Fibroblast of skin of right quadriceps (primary cell): ENCODE results near the gene STK32B.

ENCODE experiments used
- DNase-seq: peaks from one replicate; pipeline ENCODE4 v3.0.0-alpha.2; 2013

The STK32B gene

DNA sequence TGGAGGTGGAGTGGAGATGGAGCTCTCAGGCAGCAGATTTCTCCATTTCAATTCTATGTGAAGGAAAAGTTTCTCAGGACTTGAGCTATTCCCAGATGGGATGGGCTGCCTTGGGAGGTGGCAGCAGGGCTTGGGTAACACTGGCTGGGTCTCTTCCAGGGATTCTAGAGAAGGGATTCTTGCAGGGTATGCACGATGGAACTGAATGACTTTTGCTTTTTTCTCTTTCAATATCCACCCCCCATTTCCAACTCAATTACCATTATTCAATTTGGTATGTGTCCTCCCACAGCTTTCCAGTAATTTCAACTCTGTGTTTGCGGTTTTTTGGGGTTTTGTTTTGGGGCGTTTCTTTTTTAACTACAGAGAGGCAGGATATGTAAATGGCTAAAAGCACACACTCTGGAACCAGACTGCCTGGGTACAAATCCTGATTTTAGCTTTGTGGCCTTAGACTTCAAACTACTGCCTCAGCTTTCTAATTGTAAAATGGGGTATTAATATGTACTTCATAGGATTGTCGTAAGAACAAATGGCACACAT is 428.3 kb downstream of the STK32B start:
- no peak for DNase-seq

DNA sequence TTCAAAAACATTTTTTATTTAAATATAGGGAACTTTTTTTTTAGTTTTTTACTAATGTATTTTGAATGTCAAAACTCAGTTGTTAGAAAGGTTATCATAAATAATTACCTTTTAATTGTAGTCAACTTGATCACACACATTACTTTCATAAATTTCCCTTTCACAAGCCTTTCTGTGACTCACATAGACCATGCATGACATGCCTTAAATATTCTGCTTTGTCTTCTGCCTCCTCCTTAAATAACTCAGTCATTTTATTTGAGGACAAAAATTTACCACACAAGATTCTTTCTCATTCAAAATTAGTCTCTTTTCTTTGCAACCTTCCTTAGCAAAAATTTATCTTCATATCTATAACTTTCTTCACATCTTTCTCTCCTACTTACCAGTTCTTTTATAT is 437.1 kb downstream of the STK32B start:
- no peak for DNase-seq

DNA sequence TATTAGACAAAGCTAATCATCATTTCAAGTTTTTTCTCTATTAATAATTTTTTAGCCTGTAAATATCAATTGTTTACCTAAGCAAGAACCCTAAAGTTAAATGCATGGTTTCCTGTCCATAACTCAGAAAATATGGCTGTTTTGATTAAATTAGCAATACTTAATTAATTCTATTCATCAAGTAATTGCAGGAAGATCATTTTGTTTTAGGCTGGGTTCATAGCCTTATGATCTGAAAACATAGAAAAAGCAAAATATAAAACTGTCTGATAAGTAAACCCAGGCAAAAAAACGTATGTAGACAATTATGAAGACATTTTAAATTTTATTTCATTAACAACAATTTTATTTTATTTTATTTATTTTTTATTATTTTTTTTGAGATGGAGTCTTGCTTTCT is 438.0 kb downstream of the STK32B start:
- no peak for DNase-seq

DNA sequence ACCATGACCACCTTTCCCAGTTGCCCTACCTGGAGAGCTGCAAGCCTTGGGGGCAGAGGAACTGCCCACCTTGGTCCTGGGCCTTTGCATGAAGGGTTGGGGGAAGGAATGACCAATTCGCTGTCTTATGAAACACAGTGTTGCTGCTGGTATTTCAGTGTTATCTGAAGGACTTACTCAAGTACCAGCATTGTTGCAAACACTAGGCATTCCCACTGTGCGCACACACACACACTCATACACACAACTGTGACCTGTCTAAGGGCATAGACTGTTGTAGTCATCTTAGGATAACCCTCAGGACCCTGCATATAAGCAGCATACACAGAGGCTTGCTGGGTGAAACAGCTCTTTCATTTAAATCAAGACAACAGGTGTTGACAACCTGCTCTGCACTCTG is 446.2 kb downstream of the STK32B start:
- no peak for DNase-seq

DNA sequence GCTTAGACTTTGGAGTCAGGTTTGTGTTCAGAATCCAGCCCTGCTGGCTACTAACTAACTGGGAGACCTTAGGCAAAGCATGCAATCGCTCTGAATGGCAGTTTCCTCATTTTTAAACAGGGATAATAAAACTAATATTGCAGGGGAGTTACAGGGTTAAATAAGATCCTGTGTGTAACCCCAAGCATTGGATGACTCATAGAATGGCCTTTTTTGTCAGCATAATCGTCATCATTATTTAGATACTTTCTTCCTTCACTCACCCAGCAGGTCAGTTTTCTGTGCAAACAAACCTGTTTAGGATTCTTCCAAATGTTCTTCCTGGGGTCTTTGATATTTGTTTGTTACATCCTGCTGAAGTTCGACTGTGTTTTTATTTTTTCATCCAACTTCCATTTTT is 448.9 kb downstream of the STK32B start:
- peak; percentile 23 for DNase-seq

DNA sequence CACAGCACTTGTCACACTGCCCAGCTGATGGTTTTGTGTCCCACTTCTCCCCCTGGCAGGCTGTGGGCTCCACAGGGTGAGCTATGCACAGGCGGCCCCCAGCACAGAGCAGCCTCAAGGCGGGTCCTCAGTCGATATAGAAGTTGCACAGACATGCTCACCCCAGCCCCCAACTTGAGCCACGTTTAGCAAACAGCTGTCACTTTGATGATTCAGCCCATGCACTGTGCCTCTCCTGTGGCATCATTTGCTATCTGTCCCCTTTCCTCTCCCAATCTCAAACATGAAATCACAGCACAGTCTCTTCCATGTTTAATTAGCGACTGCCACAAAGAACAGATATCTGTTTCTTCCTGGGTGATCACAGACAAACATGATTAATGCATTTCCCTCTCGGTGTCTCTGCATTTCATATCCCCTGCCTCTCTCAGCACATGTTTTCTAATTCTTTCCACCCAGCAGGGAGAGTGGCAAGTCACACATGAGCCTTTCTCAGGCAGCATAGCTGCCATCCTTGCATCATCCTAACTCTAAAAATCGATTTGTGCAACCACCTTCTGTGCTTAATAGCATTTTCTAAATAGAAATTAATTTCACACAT is 452.2 kb downstream of the STK32B start:
- no peak for DNase-seq

DNA sequence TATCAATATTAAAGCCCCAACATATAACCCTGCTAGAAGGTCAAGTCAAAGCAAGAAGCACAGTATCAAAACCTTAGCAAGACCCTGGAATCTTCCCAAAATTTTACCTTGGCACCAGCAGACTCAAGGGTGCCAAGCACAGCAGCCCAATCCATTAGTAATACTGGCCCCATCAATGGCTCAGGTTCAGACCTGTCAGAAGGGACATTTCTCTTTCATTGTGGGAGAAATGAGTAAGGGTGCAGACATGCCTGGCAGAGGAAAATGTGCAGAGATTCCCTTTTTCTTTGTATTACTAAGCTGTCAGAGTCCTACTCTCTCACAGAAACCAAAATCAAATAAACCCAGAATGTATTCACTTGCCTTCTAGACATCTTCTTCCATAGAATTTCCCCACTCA is 453.2 kb downstream of the STK32B start:
- no peak for DNase-seq

DNA sequence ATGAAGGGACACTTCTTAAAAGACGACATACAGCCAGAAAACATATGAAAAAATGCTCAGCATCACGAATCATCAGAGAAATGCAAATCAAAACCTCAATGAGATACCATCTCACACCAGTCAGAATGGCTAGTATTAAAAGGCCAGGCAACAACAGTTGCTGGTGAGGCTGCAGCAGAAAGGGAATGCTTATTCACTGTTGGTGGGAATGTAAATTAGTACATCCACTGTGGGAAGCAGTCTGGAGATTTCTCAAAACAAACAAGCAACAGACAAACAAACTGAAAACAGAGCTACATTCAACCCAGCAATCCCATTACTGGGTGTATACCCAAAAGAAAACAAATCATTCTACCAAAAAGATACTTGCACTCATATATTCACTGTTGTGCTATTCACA is 459.2 kb downstream of the STK32B start:
- DNase-seq = no peak

DNA sequence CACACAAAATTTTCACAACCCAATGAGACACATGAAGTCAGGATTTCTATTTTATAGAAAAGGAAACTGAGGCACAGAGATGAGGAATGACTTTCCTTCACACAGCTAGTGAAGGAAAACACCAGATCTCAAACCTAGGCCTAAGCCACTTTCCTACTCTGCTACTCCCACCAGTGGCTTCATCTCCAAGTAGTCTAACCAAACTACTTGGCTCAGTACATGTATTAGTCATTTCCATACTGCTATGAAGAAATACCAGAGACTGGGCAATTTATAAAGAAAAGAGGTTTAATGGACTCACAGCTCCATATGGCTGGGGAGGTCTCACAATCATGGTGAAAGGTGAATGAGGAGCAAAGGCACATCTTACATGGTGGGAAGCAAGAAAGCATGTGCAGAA is 460.5 kb downstream of the STK32B start:
- peak; percentile 14 for DNase-seq

DNA sequence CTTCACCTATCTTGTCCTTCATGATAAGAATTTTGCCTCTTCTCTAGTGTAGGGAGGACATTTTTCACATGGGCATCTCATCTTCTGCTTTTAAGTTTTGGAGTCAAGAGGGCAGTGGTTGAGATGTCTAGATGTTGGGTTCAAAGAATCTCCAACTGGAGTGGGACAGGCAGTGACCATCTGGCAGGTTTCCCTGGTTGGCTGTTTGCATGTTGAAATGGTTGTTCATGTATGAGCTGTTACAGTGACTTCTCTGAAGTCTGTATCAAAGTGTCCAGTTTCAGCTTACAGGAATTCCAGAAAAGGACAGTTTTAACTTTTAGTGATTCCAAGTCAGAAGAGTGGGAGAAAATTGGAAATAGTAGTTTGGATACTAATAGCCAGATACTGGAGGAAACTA is 464.4 kb downstream of the STK32B start:
- no peak for DNase-seq

DNA sequence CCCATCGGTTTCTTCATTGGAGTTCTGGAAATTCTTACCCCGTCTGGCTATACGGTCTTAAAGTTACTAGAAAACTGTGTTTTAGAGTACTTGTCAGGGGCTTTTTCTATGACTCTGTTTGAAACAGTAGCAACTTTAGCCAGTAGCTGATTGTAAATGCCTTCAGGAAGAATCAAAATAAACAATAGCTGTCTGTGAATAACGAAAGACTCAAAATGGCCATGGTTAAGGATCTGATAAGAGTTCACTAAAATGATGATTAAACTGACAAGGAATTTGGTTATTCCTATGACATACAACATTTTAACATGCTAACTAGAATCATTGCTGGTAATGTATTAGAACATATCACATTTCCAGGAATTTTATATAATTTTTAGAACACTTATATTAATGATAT is 466.1 kb downstream of the STK32B start:
- DNase-seq = no peak

DNA sequence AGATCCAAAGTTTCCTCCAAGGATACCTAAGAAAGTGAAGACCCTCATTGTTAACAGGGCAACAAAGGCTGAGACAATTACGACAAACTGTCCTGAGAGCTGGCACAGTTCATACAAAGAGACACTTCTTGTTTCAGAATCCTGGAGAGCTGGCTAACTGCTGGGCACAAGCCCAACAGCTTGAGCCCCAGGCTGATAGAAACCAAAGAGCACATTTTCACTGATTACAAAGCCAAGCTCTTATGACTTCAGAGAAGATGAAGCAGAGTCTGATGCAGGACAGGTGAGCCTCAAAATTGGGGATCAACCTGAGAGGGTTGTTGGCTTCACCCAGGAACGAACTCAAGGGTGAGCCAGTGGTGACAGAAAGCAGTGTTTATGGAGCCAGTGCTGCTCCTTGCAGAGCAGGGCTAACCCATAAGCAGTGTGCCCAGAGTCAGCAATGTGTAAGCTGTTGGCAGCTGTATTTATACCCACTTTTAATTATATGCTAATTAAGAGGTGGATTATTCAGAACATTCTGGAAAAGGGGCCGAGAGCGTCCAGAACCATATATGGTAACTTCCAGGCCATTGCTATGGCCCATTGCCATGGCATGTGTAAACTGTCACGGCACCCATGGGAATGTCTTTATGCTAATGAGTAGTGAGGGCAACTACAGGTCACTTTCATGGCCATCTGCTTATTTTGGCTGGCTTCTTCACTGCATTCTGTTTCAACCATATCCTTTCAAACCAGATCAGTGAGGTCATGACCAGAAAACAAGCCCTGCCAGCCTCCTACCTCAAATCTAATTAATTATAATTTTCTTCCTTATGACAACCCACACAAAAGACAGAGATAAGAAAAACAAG is 473.4 kb downstream of the STK32B start:
- DNase-seq = peak; percentile 3

DNA sequence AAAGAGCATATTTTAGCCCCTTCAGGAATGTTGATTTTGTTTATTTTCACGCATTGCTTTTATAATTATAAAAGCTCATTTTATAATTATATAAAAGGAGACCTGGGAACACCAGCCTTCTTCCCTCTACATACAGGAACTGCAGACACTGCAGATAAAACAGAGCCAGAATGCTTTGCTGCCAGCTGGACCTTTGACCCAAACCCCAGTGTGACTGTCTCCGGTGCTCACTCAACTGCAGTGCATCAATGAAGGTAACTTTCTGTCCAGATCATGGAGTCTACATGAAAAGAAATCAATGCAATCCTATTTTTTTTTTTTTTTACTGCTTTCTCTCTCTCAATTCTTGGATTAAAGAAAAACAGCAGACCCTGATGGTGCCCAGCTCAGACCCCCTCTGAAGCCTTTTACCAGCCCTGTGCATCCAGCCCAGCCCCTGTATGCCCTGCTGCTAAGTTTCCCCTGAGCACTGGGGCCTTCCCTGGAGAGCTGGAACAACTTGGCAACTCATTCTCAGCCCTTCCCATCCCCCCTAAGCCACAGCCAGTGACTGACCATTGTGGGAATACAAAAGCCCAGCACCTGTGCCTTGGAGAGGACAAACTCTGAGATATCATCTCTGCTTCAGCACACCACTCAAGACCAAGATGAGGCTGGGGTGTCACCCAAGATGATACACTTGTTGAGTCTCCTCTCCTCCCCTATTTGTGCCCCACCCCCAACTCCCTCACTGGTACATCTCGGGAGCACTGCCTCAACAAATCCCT is 475.0 kb downstream of the STK32B start:
- no peak for DNase-seq

DNA sequence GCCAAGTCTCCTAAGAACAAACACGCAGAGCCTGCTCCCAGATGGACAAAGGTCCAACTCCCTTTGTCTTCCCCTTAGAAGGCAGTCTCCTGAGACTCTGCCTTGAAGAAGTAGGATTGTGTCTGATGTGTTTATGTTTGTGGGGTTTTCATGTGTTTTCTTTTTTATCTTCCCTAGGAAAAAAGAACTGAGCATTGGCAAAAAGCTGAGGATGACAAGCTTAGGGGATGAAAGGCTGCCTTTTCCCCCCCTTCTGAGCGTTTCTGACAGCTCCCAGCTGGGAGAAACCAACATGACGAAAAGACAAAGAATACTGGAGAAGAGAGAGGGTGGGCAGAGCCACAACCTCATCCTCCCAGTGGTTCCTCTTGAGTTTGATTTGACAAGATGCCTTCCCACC is 475.9 kb downstream of the STK32B start:
- no peak for DNase-seq

DNA sequence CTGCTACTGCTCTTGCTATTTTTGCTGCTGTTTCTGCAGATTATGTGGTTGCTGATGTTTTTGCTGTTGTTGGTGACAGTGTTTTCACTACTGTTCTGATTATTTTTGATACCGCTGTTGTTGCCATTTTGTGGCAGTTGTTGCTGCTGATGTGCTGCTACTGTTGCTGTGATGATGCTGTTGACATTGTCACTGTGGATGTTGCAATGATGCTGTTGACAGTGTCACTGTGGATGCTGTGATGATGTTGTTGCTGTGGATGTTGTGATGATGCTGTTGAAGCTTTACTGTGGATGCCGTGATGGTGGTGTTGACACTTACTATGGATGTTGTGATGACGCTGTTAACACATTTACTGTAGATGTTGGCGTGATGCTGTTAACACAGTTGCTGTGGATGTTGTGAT is 476.8 kb downstream of the STK32B start:
- DNase-seq = no peak

DNA sequence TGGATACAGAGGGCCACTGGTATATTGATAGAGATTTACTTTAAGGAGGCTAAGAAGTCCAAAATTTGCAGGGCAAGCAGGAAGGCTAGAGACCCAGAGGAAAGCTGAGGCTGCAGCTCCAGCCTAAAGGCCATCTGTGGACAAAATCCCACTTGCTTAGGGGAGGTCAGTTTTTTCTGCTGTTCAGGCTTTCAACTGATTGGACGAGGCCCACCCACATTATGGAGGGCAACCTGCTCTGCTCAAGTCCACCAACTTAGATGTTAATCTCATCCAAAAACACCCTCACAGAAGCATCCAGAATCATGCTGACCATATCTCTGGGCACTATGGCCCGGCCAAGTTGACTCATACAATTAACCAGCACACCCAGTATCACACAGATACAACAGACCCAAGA is 480.8 kb downstream of the STK32B start:
- DNase-seq = no peak

DNA sequence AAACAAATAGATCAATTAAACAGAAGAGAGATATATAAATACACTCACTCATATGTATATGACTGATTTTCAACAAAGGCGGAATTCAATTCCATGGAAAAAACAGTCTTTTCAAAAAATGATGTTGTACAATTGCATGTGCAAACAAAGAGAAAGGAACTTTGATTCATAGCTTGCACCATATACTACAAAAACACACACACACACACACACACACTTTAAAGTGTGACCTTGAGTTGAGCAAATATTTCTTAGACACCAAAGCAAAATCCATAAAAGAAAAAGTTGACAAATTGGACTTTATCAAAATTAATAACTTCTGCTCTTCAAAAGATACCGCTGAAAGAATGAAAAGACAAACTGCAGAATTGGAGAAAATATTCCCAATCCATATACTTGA is 488.3 kb downstream of the STK32B start:
- DNase-seq = no peak

DNA sequence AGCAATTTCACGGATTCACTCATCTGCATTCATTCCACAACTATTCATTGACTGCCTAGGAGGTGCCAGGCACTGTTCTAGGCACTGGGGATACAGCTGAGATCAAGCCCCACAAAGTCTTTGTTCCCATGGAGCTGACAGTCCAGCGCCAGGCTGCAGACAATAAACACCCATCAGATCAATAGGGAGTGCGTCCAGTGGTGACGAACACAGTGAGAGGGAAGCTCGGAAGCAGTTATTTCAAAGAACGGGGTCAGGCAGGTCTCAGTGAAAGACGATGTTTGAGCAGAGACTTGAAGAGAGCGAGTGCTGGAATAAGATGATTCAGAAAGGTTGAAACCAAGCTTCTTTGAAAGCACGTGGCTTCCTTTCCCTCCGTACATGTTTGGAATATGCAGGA is 489.9 kb downstream of the STK32B start:
- DNase-seq = no peak

DNA sequence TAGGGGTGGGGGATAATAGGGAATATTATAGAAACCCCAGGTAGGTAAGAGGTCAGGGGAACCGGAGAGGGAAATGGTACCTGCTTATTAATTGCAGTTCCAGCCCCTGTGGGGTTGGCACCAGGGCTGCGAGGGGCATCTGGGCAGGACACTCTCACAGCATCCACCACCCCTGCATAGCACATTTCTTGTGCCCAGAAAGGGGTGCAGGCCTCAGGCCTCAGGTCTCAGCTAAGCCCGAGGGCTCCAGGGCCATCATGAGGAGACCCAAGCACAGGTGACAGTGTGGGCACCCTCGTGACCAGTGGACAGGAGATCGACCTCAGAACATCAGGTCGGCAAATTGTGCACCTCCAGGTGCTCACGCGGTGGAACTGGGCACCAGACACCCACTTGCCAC is 492.4 kb downstream of the STK32B start:
- no peak for DNase-seq

DNA sequence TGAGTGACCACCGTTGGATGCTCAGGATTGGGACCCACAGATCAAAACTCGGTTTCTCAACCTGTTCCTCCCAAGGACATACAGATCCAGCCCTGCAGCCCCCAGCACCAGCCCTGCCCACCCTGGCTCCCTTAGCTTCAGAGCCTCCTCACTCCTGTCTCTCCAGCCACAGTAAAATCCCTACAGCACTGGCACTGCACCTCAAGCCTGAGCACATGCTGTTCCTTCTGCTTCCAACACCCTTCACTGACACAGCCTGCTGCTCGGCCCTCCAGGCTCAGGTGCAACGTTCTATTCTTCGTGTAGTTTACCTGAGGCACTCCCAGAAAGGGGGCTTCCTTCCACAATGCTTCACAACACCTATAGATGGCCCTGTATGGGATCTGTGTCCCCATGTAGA is 493.5 kb downstream of the STK32B start:
- no peak for DNase-seq

DNA sequence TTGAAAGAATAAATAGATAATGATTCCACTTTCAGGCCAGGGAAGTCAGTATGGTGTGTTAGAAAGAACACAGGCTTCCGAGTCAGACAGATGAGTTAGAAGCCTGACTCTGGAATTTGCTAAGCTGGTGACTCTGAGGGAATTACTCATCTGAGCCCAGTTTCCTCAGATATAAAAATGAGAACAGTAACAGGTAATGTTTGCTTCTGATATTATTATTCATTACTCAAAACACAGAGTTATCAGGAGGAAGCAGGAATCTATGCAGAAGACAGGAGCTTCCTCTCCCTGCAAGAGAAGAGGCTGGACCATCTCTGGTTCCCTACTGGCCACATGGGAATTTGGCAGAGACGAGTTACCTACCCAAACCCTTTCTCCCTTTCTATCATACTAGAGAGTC is 494.0 kb downstream of the STK32B start:
- DNase-seq = no peak

DNA sequence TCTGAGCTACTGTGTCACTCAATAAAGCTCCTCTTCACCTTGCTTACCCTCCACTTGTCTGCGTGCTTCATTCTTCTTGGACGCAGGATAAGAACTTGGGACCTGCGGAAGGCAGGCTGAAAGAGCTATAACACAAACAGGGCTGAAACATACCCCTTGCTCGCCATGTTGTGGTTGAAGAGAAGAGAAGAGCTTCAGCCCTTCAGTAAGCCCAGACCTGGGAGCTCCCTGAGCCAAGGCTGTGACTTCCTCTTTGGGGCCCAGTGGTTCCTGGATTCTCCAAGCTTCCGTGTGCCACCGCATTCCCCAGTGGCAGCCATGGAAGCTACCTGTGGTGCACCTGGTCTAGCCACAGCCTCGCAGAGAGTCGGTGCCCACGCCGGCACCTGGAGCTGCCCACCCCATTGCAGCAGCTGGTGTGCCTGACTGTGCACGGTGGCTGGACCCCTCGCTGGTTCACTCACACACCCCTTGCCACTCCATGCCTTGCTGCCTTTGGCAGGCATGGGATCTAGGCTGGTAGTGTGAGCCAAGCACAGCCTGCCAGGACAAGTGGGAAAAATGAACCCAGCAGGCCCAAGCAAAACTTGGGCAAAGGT is 496.5 kb downstream of the STK32B start:
- DNase-seq = no peak
